DMS 273 treated with DMSO at 0.1 percent for 48 hours (cell line): ENCODE results near the gene SMARCA2.

Source experiments
- DNase-seq: peaks from one replicate; lab custom pipeline; 2025; lab: John Stamatoyannopoulos, UW

Gene SMARCA2

DNA sequence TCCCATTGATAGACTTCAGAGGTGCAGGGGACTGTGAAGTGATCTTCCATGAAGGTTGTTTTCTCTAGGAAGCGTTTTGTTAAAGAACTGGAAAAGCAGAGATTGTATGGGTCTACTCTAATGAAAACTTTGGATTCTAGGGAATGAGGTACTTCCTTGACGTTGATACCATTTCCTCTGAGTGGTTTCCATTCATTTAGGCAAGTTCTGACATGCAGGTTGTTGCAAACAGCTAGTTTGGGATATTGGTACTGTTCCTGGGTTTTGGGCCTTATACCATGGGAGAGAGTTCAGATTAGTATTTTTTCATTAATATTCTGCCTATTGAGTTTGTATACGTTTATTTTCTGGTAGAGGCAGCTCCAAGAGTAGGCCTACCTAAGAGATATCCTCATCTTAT lies 25.7 kb downstream of the SMARCA2 start:
- no peak for DNase-seq

DNA sequence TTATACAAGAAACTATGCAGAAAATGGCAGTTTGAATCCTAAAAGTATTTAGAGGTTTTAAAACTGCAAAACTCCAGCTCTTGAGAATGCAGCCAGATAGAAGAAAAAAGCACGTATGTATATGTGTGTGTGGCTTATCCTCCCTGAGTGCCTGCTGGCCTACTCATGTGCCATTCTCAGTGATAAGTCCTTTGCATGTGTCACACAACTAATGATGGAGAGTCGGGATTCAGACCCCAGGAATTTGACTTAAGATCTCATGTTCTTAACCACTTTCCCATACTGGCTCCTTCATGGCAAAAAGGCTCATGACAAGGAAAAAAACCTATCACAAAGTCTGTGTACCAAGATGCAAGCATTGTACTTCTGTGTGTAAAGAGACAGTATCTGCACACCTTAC lies 26.6 kb downstream of the SMARCA2 start:
- no peak for DNase-seq

DNA sequence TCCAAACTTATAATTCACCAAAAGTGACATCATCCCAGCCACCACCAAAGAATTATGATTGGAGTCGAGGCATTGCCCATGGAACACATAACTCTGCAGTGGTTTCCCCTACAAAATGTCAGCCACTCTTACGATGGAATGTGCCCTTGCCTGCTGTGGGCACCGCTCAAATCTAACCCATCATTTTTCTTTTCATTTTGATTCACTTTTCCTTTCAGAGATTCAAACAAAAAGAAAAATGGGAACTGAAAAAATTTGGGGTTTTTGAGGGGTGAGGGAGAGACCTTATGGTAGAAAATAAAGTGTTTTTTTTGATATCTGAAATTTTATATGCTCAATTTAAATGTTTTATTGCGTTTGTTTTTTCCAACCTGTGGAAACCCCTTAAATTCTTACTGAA lies 28.1 kb downstream of the SMARCA2 start:
- DNase-seq, result no peak

DNA sequence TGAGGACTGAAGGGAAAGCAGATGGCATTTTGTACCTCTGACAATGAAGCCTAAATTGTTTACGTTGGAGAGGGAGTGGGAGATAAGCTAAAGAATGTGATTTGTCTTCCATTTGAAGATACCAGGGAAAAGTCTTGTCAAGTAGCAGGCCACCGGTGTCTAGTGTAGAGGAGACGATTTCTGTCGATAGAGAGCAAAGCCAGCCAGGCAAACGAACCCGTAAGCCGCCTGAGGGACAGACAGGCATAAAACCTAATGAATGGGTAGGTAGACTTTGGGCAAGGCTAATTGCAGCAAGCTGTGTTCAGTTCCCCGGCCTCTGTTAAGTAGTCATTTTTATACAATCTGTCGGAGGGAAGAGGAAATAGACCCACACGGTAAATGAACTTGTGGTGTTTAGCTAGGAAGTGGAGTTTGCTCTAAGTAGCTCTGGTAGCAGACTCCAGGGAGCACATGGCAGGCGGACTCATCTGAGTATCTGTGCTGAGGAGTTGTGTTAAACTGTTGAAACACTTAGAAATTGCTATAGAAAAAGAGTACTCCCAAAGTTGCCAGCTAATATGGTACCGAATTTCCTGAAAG lies 28.8 kb downstream of the SMARCA2 start:
- DNase-seq, result no peak

DNA sequence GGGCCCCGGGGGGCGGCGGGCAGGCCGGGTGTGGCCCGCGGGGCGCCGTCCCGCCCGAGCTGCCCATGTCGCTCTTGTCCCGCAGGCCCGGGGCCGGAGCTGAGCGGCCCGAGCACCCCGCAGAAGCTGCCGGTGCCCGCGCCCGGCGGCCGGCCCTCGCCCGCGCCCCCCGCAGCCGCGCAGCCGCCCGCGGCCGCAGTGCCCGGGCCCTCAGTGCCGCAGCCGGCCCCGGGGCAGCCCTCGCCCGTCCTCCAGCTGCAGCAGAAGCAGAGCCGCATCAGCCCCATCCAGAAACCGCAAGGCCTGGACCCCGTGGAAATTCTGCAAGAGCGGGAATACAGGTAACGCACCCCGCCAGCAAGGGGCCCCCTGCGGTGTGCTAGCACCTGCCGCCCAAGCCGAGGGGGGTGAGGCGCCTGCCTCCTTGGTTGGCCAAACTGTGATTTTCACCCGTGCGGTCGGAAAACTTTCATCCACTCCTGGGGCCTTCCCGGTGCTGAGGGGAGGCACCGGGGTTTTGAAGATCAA lies 32.1 kb downstream of the SMARCA2 start:
- DNase-seq, result no peak

DNA sequence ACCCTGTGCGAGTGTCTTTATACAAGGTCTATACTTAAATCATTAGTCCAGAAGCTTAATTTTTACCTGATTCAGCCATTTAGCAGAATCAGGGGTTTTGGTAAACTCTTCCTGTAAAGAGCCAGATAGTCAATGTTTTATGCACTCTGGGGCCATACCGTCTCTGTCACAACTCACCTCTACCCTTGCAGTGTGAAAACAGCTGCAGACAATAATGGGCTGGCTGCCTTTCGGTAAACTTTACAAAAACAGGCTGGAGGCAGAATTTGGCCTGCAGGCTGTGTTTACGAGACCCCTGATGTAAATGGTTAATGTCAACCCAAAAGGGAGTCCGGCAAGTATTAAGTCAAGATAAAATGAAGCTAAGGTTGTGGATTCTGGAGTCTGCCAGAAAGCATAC lies 32.8 kb downstream of the SMARCA2 start:
- no peak for DNase-seq

DNA sequence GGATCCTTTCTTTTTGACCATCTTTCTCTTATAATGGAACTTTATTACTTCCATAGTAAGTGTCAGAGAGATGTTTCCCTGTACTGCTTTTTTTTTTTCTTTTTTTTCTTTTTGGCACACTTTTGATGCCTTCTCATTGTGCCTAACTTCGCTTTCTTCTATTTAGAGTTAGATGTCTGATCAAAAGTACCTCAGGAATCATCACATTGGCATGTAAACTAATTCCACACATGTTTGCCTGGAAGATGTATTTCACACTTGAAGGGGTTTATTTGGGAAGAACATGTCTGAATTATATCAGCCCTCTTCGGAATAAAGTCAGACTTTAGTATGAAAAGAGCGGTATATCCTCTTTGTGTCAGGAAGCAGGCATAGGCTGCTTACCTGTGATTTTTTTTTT lies 35.1 kb downstream of the SMARCA2 start:
- no peak for DNase-seq

DNA sequence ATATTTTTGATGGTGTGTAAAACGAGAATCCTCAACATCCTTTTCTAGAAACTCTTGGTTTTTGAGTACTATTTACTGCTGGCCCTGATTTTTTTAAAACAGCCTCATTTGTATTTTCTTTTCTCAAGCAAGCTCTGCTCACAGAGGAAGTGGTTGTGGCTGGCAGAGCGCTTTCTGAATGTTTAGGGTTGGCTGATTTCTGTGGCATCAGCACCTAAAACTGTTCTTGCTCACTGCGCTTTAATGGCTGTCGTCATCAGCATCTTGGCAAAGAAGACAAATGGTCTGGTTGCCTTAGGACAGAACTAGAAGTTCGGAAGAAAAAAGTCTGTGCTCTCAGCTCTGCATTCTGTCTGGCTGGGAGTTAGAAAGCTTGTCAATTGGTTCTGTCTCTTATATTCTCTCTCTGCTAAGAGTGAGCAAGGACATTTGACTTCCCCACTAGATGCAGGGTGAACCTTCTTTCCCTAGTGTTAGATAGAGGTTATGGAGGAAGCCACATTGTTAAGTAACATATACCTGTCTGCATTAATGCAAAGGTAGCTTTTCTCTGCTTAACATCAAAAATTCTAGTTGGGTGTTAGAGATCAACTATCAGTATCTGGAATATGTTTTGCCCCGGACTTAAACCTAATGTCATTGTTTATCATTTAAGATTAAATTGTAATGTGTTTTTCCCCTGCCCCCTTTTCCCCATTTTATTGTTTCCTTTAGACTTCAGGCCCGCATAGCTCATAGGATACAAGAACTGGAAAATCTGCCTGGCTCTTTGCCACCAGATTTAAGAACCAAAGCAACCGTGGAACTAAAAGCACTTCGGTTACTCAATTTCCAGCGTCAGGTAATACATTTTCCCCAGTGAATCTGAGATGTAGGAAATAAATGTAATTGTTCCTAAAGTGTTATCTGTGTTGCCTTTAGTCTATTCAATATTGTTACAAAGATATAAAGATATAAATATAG lies 39.0 kb downstream of the SMARCA2 start:
- no peak for DNase-seq

DNA sequence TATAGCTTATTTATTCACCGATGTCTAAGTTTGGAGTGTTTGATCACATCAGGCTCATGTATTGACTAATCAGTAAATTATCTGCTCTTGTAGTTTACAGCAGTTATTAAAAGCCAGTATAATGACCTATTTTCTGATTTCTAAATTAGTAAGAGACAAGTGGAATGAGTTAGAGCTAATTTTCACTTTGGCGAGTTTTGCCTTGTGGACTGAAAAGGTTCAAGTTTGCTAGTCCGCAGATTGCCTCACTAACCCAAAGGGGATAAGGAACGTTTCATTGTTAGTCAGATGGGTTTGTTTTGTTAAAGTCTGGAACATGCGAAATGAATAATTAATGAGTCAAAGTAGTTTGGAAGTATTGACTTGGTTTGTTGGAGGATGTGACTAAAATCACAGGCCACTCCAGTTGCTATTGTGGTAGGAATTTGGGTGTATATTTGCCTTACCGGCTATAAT lies 40.1 kb downstream of the SMARCA2 start:
- no peak for DNase-seq

DNA sequence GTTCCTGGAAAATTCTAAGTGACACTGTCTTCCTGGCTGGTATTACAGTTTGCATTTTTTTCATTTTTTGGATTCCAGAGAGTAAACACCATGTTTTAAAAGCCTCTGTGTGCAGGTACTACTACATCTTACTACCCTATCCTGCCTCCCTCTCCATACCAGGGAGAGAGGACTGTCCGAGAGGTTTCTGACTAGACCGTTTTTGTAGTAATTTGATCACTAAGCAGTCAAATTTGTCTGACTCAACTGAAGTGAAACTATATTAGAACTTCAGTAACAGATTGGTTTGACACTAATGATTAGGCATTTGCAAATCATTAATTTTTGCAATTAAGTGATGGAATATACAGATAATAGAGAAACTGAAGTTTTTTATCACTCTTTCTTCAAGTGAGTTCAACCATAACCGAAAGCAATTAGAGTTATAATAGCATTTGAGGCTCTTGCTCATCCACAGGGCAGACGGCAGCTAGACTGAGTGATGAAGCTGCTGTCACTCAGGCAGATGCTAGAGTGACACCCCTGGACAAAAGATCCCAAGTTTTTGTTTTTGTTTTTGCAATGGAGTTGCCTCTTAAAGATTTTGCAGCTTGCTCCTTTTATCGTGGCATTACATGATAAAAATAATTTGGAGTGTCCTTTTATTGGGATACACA lies 44.3 kb downstream of the SMARCA2 start:
- DNase-seq, result no peak

DNA sequence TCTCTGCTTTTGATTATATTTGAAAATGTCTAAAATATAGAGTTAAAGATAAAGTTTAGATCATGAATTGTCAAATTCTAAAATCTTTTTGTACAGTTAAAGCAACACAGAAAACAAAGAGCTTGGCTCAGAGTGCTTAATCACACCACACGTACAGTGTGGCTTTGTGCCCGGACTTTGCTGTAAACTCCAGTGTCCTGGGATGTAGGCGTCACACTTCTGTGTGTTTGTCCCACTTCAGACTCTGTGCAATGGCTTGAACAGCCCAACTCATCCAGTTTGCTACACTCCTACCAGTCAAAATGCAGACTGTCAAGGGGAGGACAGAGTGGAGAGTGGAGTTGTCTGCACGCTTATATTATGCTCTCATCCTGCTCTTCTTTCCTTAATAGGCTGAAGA lies 45.3 kb downstream of the SMARCA2 start:
- no peak for DNase-seq

DNA sequence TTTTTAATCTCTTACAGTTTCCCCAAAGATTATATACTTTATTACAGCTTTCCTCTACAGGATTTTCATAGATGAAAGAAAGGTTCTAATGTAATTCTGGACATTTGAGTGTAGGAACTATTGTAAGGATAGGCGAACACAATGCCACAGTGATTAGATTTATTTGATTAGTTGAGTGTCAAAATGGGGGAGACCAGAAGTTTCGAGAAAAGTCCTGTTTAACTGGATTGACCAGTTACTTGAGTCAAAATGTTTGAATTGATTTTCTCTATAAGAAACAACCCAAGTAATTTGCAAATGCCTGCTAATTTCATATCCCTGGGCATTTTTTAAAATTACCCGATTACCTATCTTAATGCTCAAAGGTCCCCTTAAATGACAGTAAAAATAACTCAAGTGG lies 50.6 kb downstream of the SMARCA2 start:
- no peak for DNase-seq

DNA sequence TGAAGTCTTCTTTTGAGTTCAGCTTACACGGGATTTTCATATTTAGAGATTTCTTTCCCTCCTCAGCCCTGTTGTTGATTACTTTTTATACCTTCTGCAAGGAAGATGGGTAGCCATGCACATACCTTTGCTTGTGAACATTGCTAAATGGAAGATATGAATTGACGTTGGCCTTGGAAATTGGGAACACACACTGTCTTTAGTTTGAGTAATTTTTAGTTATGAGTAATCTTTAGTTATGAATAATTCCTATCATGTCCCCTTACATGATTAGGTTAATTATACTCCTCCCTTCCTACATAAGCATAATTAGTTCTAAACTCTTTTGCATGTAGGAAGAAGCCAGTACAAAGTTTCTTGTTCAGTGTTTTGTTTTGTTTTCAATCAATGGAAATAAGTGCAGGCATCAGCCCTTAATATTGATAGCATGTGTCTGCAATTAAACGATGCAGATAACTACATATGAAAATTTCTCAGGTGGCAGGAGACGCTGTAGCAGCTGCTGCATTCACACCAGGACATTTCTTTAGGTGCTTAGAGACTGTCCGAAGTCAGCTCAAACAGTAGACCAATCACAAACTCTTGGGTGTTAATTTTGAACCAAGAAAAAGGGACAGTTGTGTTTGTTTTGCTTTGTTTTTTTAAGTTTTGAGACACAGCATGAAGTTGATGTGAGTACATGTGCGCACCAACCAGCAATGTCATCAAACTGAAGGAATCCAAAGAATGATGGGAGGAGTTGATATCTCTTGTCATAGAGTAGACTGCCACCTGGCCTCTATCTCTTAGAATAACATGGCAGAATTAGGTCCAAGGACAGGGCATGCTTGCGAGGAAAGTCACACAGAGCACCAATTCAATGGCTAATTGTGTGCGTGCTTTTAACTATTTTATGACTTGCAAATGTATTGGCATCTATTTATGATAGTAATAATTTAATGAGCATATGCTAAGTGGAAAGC lies 51.4 kb downstream of the SMARCA2 start:
- no peak for DNase-seq

DNA sequence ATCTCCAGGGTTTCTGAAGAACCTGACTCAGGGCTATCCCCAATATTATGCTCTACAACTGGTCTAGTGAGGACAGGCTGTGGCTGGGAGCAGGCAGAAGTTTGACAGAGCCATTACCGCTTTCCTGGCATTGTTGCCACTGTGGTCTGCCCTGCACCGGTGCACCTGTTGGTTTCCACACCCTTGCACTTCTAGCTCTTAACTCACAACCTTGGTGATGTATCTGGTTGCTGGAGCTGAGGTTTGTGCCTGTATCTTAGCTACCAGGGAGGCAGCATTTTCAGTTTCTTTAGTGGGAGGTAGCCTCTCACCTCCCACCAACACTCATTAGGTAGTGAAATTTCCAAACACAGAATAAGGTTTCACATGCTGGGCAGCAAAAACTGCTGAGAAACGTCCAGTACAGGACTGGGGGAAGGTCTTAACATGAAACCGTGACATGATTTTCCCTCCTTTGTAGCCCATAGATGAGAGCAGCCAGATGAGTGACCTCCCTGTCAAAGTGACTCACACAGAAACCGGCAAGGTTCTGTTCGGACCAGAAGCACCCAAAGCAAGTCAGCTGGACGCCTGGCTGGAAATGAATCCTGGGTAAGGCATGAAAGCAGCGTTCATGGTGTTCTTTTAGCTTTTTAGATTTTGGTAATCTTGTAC lies 57.7 kb downstream of the SMARCA2 start:
- DNase-seq, result no peak

DNA sequence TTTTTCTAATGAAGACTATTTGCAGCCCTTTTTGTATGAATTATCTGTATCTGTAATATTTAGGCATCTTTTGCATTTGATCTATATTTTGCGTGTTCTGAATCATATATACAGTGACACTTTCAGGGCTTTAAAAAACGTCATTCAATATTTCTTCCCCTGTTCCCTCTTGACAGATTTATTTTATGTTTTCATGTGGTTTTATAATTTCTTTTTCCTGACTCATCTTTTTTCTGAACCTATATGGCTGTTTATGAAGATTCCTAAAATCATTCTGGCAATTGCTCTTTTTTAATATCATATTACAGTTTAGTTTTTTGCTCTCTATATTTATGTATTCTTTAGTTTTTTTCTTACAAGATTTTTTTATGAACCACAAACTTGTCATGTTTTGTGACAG lies 67.6 kb downstream of the SMARCA2 start:
- no peak for DNase-seq

DNA sequence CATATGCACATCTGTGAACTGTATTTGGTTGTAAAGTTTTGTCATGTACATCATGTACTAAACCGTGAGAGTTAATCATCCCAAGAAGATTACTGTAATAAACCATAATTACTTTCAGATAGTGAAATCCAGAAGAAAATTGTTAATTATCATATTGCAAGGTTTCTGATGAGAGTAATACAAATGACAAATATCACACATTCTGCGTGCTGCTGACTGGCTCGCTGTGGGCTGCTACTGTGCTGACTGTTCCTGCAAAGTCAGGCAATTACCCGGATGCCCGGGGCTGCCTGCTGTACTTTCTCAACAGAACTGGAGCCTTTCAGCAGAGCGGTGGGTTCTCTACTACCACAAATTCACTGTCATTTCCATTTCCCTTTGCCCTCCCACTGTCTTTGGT lies 68.3 kb downstream of the SMARCA2 start:
- no peak for DNase-seq

DNA sequence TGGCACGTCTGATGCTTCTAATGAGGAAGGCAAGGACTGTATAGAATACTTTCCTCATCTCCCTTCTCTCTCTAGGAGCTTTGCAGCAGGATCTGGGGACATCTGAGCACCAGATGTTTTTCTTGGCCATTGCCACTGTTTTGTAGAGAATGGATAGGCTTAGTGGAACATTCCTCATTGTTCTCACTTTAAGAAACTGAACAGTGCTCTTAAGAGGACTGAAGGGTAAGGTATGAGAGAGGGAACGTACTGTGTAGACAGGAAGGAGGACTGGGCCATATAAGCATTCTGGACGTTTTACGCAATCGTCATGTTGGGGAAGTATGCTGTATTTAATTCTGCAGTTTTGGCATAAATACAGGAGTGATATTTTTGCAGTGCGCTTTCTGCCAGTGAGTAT lies 70.6 kb downstream of the SMARCA2 start:
- no peak for DNase-seq

DNA sequence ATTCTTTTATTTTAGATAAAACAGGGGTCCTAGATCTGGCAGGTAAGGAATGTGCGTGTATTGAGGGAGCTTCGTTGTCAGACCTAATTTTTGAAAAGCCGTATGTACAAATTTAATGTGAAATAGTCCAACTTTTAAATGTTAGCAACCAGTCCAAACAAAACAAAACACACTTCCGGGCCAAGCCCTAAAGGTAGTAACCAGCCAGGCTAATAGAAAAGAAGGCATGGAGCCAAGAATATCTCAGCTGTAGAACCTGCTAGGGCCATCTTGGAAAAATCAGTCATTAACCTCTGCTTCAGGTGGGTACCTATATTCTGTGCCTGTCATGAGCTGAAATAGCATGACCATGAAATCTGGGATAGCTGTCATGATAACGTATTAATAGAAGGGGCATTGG lies 71.0 kb downstream of the SMARCA2 start:
- no peak for DNase-seq

DNA sequence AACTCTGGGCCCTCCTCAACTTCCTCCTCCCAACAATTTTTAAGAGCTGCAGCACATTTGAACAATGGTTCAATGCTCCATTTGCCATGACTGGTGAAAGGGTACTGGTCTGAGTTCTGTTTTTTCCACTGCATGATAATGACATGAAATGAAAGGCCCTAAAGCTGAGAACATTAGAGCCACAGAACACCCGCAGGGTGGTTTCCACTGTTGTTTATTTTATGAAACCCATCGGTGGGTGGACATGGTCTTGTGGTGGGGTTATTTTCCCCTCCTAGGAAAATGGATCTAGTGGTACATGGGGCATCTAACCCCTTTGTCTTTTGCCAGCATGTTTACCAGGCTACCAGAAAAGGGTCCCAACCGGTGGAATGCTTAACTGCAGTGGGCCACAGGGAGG lies 71.8 kb downstream of the SMARCA2 start:
- no peak for DNase-seq

DNA sequence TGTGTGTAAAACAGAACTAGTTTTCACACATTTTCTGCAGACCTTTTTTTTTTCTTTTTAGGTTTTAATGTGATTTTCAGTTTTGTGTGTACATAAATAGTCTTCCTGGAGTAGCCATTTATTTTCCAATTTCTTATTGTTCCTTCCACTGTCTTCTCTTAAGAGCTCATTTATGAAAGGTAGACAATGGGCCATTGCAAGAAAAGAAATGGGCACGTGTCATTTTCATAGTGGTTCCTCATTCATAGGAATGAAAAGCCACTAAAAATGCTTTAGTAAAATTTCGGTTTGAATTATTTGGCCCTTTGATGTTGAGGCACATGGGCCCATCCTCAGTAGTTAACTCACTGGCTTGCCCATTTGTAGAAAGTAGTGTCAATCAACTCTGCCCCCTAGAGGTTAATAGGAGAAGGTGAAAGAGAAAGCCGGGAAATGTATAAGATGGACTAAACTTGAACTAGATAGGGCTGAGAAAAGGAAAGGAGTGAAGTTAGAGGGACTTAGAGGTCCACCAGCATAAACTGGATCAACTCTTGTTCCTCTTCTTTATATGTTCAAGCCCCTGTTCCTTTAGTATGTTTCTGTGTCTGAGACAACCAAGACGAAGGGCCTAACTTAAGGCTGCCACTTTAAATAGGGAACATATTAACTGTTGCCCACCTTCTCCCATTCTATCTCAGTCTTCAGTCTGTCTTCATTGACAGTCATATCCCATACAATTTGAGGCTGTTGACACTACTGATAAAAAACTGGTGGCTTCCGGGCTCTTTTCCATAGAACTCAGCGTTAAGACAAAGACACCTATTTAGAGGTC lies 72.6 kb downstream of the SMARCA2 start:
- DNase-seq, result peak; percentile 8
